Caco-2 (cell line): ENCODE data around the gene SCP2. TPM values are rescaled to one million over a fixed set of nuclear protein-coding genes. Genes with fewer than 3 reads are reported as not detected.

Source experiments
- BruUV-seq: library from RNA; stranded (reverse); fragments of 400-500 nt; replicated peaks from 2 replicates; lab custom pipeline; 2021; lab: Mats Ljungman, UMichigan
- CTCF ChIA-PET: fragments of 300-600 bp; sonication (Branson Sonifier 250); formaldehyde crosslinking; loops from one replicate; lab custom pipeline; 2022; ENCODE audit warnings: antibody characterized with exemption; lab: Charles Lee
- POLR2A ChIA-PET: fragments of 300-600 bp; sonication (Branson Sonifier 250); formaldehyde crosslinking; loops from one replicate; lab custom pipeline; 2022; ENCODE audit warnings: antibody characterized with exemption; lab: Charles Lee
- DNase-seq, 2 experiments: peaks; one replicate each; pipeline versions ENCODE4 v3.0.0 to v3.0.0-alpha.2; 2020 to 2022
- H3K27me3 ChIP-seq: replicated peaks from 2 replicates; pipeline ENCODE4 v1.6.0; 2011; ENCODE audit warnings: low read length; ENCODE audit not compliant: control insufficient read depth, insufficient read depth
- H3K36me3 ChIP-seq: 2 replicates; pipeline ENCODE4 v1.5.1; 2011; ENCODE audit warnings: low read length; ENCODE audit not compliant: control insufficient read depth, insufficient read depth
- H3K4me1 ChIP-seq: fragments of 250-450 bp; sonication (Bioruptor Pico); 2 replicates; pipeline ENCODE4 v1.5.1; 2020; ENCODE audit warnings: mild to moderate bottlenecking
- H3K4me3 ChIP-seq: 2 replicates; pipeline ENCODE4 v1.5.1; 2011; ENCODE audit warnings: low read depth, mild to moderate bottlenecking, control low read depth, low read length
- H3K9me3 ChIP-seq: fragments of 250-450 bp; sonication (Bioruptor Pico); 2 replicates; pipeline ENCODE4 v1.5.1; 2020; ENCODE audit warnings: mild to moderate bottlenecking, moderate library complexity
- H3K27ac Mint-ChIP-seq: one replicate; pipeline ENCODE4 v1.8.0; 2022; ENCODE audit warnings: mixed read lengths; ENCODE audit not compliant: unreplicated experiment
- H3K27me3 Mint-ChIP-seq: one replicate; pipeline ENCODE4 v1.8.0; 2022; ENCODE audit warnings: mixed read lengths; ENCODE audit not compliant: insufficient read depth, unreplicated experiment
- H3K36me3 Mint-ChIP-seq: one replicate; pipeline ENCODE4 v1.8.0; 2022; ENCODE audit warnings: mild to moderate bottlenecking, mixed read lengths; ENCODE audit not compliant: insufficient read depth, unreplicated experiment
- H3K4me1 Mint-ChIP-seq: one replicate; pipeline ENCODE4 v1.8.0; 2022; ENCODE audit warnings: low read depth, mixed read lengths; ENCODE audit not compliant: unreplicated experiment
- H3K4me3 Mint-ChIP-seq: one replicate; pipeline ENCODE4 v1.8.0; 2022; ENCODE audit warnings: mild to moderate bottlenecking, moderate library complexity, mixed read lengths; ENCODE audit not compliant: unreplicated experiment
- H3K9me3 Mint-ChIP-seq: one replicate; pipeline ENCODE4 v1.8.0; 2022; ENCODE audit warnings: mixed read lengths; ENCODE audit not compliant: unreplicated experiment
- intact Hi-C: fragments of 100-400 bp; cut with micrococcal nuclease; formaldehyde crosslinking; loops from one replicate; pipeline ENCODE4 v1.10.0; 2022; ENCODE audit not compliant: unreplicated experiment
- total RNA-seq: library from RNA; stranded (reverse); gene quantifications from 2 replicates; pipeline ENCODE4 v1.2.3, GENCODE V29; 2022
- TF ChIP-seq, protein P1 (sequence below), 2 experiments: fragments of 200-600 bp in 1 of 2; IDR thresholded peaks; 1 replicate in 1 of 2; 2 replicates in 1 of 2; pipeline versions ENCODE4 v1.5.1 to v1.8.0; 2011 to 2022; ENCODE audit warnings: antibody characterized with exemption in 1 of 2, control low read depth in 1 of 2, inconsistent platforms in 1 of 2, low read depth in 1 of 2, low read length in 1 of 2, mild to moderate bottlenecking in 1 of 2, moderate library complexity in 1 of 2; ENCODE audit not compliant: insufficient read depth in 1 of 2, severe bottlenecking in 1 of 2, unreplicated experiment in 1 of 2

The SCP2 gene
- total RNA-seq, 1 experiment from 2014 or later: 67.0 TPM

DNA sequence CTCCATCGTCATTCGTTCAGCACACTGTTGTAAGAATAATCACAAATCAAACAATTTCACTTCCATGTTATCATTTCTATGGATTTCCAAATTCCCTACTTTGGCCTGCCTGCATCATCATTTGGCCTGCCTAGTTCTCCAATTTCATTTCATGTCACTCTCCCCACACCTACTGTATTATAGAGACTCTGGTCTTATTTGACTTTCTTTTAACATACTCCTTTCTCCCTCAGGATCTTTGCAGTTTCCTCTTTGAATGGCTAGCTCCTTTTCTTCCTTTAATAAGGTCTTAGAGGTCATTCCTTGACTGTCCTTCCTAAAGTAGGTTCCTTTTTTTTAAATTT, 98.7 kb downstream of the SCP2 start:
- Histone ChIP-seq H3K4me3 (no peak overlapping the region), H3K9me3 (no peaks in the 10 kb centered on the region), H3K4me1 (no peaks in the 10 kb centered on the region), H3K36me3 (no peaks in the 10 kb centered on the region), H3K27me3 (no peaks in the 10 kb centered on the region)
- Mint-ChIP-seq H3K9me3 (no peaks in the 10 kb centered on the region), H3K27me3 (no peaks in the 10 kb centered on the region), H3K36me3 (no peaks in the 10 kb centered on the region), H3K4me3 (no peak overlapping the region), H3K27ac (no peak overlapping the region), H3K4me1 (no peaks in the 10 kb centered on the region)
- ChIA-PET CTCF (no interaction called here), POLR2A (no interaction called here)
- no TSS peak for BruUV-seq
- intact Hi-C loops: no loop called here
- TF ChIP-seq, protein P1, sequence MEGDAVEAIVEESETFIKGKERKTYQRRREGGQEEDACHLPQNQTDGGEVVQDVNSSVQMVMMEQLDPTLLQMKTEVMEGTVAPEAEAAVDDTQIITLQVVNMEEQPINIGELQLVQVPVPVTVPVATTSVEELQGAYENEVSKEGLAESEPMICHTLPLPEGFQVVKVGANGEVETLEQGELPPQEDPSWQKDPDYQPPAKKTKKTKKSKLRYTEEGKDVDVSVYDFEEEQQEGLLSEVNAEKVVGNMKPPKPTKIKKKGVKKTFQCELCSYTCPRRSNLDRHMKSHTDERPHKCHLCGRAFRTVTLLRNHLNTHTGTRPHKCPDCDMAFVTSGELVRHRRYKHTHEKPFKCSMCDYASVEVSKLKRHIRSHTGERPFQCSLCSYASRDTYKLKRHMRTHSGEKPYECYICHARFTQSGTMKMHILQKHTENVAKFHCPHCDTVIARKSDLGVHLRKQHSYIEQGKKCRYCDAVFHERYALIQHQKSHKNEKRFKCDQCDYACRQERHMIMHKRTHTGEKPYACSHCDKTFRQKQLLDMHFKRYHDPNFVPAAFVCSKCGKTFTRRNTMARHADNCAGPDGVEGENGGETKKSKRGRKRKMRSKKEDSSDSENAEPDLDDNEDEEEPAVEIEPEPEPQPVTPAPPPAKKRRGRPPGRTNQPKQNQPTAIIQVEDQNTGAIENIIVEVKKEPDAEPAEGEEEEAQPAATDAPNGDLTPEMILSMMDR (IDR thresholded peaks at IDR 0.05; ENCODE audit: insufficient read depth in 1 of 2, low read depth in 1 of 2, low read length in 1 of 2, severe bottlenecking in 1 of 2, unreplicated experiment in 1 of 2): no peak
- no peak for DNase-seq

DNA sequence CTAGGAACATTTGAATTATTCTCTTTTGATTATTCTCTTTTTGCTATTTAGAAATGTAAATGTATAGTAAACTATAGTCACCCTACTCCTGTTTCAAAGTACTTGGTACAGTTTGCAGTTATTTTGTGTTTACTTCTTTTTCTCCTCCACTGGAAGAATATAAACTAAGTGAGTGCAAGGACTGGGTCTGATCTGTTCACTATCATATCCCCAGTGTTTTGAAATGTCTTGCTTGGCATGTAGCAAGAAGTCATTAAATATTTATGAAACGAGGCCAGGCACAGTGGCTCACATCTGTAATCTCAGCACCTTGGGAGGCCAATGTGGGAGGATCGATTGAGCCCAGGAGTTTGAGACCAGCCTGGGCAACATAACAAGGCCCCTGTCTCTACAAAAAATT, 99.2 kb downstream of the SCP2 start:
- Mint-ChIP-seq H3K36me3 (peaks cover 2% of the 10 kb centered on the region), H3K4me1 (no peaks in the 10 kb centered on the region), H3K27me3 (no peaks in the 10 kb centered on the region), H3K9me3 (no peaks in the 10 kb centered on the region), H3K4me3 (no peak overlapping the region), H3K27ac (no peak overlapping the region)
- CTCF ChIA-PET: no interaction called here
- no peaks in the 10 kb centered on the region for H3K9me3 ChIP-seq
- no TSS peak for BruUV-seq
- intact Hi-C loops: no loop called here
- H3K36me3 ChIP-seq: no peaks in the 10 kb centered on the region
- H3K4me1 ChIP-seq: peaks cover 3% of the 10 kb centered on the region; the same call in 1 of the 2 replicates
- POLR2A ChIA-PET: no interaction called here
- no peaks in the 10 kb centered on the region for H3K27me3 ChIP-seq
- DNase-seq: no peak
- TF ChIP-seq, protein P1 (IDR thresholded peaks at IDR 0.05; ENCODE audit: insufficient read depth in 1 of 2, low read depth in 1 of 2, low read length in 1 of 2, severe bottlenecking in 1 of 2, unreplicated experiment in 1 of 2): no peak
- no peak overlapping the region for H3K4me3 ChIP-seq

DNA sequence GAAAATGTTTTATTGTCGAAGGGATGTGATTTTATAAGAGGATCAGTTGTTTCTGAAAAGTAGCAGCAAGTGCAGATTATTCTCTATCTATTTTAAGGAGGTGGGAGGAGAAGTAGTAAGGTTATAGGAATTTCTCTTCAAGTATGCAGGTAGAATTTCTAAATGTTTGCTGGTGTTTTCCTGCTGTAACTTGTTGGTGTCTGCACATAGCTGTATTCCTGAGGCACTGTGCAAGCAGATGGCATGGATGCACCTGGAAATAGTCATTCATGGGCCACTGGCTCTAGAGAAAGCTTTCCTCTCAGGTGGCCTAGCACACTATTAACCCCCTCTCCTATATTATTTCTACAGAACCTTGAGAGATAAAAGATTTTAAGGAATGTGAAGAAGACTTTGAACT, 104.7 kb downstream of the SCP2 start:
- ChIA-PET CTCF (no interaction called here), POLR2A (interaction anchor here (0.6 kb wide), 1 partner anchor 149 kb away, joined by 3 read pairs; no protein-coding TSS in a partner anchor)
- no peak overlapping the region for H3K4me3 Mint-ChIP-seq

More for the DNA sequence above, 104.7 kb downstream of the SCP2 start:
- Mint-ChIP-seq H3K9me3 (no peaks in the 10 kb centered on the region), H3K27ac (no peak overlapping the region), H3K36me3 (peaks cover 13% of the 10 kb centered on the region), H3K27me3 (no peaks in the 10 kb centered on the region), H3K4me1 (peaks cover 7% of the 10 kb centered on the region)
- TF ChIP-seq, protein P1 (IDR thresholded peaks at IDR 0.05; ENCODE audit: insufficient read depth in 1 of 2, low read depth in 1 of 2, low read length in 1 of 2, severe bottlenecking in 1 of 2, unreplicated experiment in 1 of 2): no peak
- Histone ChIP-seq H3K4me3 (no peak overlapping the region), H3K36me3 (no peaks in the 10 kb centered on the region), H3K4me1 (peaks cover 12% of the 10 kb centered on the region), H3K9me3 (no peaks in the 10 kb centered on the region), H3K27me3 (no peaks in the 10 kb centered on the region)
- BruUV-seq: no TSS peak
- intact Hi-C loops: no loop called here
- no peak for DNase-seq
